HG03039 (cell line): ENCODE measurements around the gene MLLT10.

Experiments used
- ATAC-seq: cut with Tn5 transposase; IDR thresholded peaks from one replicate; pipeline ENCODE4 v1.9.1; 2021; ENCODE audit warnings: mild to moderate bottlenecking, moderate library complexity; ENCODE audit not compliant: unreplicated experiment

The MLLT10 gene

DNA sequence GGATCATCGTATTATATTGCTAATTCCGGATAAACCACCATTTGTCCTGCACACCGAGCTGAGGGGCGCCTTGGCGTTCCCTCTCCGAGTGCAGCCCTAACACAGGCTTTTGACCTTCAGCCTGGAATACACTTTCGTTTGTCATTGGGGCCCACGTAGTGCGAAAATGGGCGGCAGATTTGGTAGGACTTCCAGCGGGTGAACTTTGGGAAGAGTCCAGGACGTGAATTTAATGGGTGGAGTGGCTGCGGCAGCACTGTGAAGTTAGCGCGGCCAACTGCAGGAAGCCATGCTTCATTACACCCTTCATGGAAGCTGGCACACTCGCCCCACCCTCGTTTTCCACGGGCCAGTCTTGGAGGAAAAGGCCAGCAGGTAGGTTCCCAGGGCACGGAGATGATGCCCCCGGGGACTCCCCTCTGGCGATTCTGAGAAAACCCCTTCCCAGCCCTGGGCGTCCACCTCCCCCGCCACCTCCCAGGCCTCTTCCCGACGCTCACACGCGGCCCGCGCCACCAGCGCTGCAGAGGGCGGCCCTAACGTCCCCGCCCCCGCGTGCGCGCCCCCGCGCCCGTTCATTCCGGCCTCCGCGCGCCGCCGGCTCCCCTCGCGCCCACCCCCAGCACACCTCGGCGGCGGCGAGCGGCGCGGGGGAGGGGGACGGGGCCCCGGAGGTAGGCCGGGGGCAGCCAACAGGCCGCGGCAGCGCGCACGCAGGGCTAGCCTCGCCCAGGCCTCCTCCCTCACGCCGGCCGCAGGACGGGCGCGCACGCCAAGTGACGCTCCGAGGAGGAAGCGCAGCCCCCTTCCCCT lies at the start of gene MLLT10:
MLLT10 (plus strand) TSS at position 766 of the 813 bp plus-strand sequence. CDS start 413 bp downstream, outside the sequence.
- peak; percentile 86 for ATAC-seq

DNA sequence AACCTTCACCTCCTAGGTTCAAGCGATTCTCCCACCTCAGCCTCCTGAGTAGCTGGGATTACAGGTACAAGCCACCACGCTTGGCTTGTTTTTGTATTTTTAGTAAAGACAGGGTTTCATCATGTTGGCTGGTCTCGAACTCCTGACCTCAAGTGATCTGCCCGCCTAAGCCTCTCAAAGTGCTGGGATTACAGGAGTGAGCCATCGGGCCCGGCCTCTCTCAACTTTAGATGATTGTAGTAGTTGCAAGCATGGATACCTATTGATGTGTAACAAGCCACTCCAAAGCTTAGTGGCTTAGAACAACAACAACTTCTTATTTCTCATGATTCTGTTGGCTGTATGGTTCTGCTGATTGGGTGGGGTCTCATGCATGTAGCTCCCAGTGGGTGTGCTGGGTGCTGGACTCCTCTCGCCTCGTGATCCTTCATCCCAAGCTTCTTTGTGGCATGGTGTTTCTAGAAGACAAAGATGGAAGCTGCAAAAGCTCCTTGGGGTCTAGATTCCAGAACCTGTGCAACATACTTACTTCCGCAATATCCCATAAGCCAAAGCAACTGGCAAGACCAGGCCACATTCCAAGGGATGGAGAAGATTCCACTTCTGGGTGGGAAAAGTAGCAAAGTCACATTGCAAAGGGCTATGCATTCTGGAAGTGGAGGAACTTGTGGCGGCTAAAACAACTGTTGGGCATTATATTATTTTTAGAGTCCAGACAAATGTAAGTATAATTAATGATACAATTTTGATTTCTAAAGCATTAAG lies 46.4 kb upstream of the MLLT10 start:
- ATAC-seq = no peak

DNA sequence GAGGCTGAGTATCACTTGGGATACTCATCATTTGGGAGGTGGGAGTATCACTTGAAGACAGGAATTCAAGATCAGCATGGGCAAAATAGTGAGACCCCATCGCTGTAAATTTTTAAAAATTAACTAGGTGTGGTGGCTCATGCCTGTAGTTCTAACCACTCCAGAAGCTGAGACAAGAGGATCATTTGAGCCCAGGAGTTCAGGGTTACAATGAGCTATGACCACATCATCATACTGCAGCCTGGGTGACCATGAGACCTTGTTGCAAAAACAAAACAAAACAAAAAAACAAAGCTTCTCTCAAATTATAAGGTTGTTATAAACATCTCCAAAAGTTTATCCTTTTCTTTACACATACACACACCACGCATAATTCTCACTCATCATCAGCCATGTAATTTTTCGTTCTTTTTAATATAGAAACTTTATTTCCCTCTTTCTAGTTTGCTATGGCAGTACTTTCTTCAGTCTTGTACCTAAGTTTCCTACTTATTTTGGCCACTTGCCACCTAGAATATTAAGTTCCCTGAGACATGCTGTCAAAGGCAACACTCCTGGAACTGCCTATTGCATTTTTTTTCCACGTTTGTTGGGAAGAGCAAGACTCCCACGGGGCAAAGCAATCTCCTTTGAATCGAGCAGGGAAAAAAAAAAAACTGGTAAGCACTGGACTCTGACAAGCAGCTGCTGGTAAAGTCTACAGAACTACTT lies 45.6 kb upstream of the MLLT10 start:
- ATAC-seq = no peak

DNA sequence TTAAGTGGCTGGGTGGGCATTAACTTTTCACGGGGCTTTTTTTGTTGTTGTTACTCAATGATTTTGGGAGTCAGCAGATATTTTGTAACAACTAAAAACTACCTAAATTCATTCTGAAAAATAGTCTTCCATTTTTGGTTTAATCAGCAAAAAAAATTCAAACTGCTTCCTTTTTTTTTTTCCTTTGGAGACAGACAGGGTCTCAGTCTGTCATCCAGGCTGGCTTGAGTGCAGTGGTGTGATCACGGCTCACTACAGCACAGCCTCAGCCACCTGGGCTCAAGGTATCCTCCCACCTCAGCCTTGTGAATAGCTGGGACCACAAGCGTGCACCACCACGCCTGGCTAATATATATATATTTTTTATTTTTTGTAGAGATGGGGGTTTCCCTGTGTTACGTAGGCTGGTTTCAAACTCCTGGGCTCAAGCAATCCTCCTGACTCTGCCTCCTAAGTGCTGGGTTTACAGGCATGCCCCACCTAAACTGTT lies 45.0 kb upstream of the MLLT10 start:
- ATAC-seq = no peak

DNA sequence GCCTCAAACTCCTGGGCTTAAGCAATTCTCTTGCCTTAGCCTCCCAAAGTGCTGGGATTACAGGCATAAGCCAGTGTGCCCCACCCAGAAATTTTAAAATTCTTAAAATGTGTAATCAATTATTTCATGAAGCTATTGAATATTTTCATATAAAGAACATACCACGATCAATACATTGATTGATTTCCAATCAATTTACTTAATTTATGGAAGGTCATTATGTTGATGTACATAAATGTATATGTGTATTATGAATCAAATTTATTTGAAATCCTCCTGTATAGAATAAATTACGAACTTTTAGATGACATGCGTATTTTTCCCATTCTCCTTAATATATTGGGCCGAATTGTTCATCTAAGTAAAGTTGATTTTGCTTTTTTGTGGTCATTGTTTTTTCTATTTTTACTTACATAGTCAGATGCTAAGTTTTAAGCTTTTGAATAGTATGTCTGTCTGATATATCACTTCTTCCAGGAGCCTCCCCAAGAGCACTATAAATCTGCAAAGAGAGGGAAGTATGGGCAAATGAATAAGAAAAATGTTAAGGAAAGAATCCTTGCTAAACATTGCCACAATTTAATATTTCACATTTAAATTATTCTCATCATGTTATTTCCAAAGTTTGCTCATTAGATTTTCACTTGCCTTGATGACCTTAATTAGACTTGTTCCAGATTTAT lies 43.9 kb upstream of the MLLT10 start:
- ATAC-seq = no peak

DNA sequence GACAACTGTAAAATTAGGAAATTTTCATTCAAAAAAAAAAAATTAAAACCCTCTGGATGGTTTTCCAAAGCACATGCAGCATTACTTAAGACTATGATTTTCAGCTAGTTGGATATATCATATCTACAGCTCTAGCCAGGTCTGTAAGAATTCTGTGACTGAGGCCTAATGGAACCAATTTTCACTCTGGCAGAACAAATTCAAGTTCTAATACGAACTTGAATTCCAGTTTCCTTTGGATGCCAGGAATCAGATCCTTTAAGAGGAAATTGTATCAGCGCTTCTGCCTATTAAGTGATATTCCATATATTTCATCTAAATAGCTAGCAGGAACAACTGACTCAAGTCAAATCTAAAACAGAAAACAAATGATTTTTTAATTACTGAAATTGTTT lies 43.3 kb upstream of the MLLT10 start:
- no peak for ATAC-seq

DNA sequence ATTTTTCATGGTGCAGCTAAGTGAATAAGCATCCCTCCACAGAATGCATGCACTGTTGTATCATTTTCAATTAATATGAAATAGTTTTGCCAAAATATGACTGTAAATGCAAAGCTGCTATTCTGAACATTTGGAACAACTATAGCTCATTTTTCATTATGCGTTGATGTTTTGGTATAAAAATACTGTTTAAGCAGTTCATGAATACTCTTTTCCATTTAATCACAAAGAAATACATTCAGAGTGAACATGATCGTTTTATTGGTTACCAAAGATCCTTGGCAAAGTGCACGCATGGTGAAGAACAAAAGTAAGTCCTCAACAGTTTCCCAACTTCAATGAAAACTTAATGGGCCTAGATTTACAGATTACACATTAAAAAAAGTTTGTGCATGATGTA lies 41.6 kb upstream of the MLLT10 start:
- no peak for ATAC-seq

DNA sequence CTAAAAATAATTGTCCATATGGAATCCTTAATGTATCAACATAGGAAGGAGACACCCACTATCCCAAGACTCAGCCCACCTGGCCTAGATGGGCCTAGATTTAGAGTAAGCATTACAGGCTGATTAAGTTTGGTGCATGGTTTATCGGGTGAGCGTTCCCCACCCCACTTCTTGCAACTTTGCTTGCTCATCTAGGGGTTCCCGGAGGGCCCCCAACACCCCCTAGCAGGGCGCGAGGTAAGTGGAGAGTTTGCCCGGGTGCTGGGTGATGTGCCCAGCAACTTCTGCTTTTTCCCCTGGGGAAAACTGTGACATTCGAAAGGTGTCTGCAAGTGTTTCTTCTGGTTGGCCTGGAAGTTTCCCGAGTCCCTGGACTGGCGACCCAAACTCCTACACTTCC lies 40.2 kb upstream of the MLLT10 start:
- ATAC-seq = no peak

DNA sequence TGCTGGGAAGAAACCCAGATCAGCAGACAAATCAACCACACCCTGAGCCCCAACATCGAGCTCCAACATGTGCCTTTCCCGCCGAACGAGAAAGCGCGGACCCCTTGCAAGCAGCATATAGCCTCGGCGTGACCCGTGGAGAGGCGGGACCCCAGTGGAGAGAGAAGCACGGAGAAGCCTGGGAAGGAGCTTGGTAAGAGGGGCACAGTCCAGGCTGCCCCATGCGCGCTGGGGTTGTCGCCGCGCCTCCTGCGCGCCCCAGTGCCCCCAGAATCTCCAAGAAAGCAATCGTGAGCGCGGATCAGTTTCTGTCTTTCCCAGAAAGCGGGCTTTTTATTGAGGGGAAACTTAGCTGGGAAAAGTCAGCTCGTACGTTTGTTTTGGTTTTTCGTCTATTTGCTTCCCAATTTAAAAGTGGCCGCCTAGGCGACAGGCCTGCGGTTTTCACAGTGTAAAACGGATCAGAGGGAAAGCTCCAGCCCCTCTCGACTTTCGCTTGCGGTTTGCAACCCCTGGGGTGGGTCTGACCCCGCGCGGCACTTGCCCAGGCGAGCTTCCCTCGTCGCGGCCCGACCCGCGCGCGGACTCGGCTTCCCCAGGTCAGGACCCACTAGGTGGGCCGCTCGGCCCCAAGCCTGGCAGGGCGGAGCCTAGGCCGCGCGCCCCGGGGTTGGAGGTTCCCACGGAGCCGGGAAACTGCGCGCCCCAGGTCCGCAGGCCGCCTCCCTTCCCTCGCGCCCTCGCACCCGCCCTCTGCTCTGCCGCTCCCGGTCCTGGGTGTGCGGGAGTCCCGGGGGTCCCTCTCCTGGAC lies 39.6 kb upstream of the MLLT10 start:
- ATAC-seq = no peak

DNA sequence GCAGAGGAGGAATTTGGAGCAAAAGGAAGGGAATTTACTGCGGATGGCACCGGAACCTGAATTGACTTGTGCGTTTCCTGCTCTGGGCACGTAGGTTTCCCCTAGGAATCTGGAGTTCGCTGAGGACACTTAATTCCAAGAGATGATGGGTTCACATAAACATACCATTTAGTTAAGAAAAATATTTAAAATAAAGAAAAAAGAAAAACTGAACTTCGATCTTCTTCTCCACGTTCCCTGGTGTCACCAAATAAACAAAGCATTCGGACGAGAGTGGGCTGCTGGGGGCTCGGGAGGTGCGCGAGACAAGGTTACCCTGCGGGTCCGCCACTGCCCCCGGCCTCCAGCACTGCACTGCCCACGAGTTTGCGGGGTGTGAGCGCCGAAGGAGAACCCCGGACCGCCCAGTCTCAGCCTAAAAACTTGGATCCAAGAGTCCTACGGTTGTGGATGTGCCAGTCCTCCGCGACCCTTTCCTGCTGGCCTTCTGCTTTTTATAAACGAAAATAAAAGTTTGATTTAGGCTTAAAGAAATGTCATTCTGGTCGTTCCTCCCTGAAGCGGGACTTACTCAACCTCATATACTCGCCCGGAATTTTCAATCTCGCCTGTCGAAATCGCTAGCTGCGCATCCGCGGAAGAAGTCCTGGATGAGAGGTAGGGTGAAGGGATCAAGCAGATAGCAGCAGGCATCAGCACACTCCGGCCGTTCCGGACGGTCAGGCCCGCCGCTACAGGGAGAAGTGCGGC lies 38.9 kb upstream of the MLLT10 start:
- ATAC-seq = no peak

DNA sequence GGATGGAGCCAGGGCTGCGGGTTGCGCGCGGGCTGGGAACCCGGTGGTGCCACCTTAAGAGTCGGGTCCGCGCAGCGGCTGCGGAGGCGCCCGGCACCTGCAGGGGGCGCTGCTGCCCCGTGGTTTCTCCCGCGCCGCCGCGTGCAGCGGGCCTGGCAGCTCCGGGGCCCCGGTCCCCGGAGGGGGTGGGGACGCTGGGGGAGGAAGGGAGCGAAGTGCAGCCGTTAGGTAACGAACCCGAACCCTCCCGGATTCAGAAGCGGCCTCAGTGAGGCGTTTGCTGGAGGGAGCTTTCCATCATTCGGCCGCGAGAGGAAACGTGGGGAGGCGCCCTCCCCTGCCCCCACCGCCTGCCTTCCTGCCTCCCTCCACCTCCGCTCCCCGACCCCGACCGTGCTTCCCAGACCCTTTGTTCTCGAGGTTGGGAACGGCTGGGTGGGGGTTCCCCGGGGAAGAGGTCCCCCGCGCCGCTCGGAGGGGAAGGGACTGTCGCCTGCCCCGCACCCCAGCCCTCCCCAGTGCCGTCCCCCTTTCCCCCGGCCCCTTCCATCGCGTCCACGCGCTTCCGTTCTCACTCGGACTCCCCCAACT lies 38.2 kb upstream of the MLLT10 start:
- ATAC-seq = peak; percentile 68

DNA sequence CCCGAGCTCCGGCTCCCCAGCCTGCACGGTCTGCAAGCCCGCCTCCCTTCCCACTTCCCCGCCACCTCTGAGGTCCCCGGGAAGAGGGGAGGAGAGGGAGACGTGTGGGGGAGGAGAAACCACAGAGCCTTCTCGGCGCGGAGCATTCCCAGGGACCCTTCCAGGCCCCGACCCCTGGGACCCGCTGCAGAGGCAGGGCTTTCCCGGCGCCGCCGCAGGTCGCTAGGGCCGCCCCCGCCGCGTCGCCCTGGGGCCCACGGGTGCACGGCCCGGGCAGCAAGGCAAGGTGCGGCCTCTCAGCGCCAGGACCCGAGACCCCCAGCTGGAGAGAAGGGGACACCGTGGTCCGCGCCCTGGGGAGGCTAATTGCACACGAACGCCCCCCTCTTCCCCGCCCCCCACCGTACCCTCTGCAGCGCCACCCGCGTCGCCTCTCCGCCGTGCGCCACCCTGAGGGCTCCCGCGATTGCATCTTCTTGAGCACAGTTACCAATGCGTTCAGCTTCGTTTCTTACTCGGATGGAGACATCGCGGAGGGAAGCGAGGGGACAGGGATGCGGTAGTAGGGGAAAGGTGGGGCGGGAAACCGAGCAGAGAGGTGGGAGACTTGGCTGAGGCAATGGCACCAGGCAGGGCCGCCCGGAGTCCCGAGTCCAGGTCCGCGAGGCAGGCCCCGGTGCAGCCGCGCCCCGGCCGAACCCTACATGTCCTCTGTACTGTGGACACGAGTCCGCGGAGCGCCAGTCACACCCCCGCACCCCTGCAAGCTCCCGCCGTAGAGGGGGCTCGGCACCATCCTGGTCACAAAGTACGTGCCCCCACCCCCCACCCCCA lies 37.5 kb upstream of the MLLT10 start:
- peak; percentile 40 for ATAC-seq

DNA sequence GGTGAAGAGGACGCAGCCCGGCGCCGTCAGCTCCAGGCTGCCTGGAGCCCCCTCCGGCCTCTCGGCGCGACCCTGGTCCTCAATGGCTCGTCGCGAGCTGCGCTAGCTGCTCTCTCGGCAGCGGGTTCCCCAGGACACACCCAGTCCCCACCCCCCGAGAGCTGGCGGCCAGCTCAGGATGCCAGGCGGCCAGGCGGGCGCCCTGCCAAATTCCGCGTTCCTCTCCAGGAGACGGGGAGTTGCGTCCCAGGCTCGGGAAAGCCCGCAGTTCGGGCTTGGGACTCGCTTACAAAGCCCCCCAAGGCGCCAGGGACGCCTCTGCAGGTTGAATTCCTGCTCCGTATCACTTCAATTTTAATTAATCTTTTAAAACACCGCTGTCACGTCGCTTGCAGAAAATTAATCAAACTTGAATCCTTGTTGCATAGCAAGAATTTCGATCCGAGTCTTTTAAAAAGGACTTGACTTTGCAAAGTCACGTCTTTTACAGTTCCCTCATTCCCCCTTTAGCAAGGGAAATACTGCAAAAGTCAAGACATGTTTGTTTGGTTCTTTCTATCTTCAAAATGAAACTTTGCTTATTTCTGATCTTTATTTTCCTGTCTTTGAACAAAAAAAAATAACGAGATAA lies 36.7 kb upstream of the MLLT10 start:
- no peak for ATAC-seq

DNA sequence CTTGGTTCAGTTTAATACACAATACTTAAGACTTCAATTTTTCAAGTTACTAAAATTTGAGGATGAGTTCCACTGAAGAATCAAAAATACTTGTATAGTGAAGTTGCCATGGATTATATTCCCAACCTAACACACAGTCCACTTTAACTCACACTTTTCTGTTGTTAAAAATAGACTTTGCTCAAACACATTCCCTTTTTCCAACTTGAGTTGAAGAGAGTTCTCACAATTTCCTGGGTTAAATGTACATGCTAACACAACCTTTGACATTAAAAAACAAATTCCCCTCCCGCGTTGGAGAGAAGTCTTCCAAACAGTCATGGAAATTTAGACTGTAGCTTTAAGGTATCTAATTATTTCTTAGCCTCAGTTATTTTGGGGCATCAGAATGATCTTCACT lies 35.7 kb upstream of the MLLT10 start:
- ATAC-seq = no peak

DNA sequence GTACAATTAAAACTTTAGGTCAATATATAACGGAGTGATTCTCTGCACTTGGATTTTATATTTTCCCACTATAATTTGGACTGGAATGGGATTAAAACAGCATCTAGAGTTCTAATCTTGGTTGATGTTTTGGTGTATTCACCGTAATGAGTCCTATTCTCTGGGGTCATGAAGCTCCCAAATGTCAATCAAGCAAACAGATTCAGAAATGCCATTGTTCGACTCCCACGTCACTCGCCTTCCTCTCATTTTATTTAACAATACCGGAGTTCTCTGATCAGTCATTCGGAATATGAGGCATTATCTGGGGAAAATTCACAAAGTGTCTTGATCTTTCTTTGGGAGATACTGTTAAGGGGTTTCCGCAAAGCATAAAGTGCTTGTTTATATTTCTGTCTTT lies 35.0 kb upstream of the MLLT10 start:
- ATAC-seq = no peak

DNA sequence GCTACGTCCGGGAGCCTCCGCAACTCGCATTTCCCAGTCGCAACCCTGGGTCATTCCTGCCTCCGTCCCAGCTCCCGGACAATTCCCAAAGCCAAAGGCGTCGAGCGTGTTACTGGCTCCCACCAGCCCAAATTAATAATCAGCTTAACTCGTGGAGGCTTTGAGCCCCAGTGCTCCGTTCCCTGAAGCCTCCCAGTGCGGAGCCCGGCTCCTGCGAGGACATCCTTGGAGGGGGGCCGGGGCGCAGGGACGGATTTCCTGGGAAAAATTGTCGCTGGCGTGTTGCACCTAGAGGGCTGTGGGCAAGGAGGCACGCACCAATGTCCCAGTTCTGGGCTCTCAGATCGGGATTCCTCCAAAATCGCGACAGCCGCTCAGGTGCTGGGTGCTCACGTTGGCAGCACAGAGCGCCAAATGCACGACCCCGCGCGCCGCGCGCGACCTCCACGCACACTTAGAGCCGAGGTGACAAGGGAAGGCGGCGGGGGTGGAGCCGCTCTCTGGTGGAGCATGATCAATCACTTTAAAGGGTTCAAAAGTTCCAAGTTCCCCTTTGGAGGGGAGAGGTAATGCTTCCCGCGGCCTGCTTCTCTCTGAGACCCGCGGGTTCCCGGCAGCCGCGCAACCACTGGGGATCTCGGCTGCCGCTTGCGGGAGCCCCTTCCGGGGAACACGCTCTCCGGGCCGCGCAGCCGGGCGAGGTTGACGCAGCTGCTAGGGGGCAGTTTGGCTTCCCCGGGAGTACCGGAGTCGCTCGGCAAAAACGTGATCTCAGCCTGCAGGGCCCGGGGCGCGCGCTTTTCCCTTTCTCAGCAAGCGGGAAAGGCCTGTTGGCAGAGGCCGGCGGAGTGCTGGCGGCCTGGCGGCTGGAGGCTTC lies 34.1 kb upstream of the MLLT10 start:
- ATAC-seq = no peak

DNA sequence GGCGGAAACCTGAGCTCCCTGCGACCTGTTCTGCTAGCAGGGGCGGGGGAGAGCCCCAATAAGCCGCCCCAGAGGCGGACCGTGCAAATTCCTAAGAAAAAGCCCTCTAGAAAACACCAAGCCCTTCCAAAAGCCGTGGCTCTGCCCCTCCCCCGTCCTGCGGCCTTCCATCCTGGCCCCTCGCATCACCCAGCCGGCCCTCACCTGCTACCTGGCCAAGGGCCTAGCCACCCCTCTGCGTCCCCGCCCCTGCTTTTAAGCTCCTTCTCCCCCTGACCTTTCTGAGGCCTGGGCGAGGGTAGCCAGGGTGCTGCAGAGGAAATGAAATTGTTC lies 33.5 kb upstream of the MLLT10 start:
- no peak for ATAC-seq
